ENCODE data around the gene CAMTA1. TPM values are rescaled to one million over a fixed set of nuclear protein-coding genes. Genes with fewer than 3 reads are reported as not detected.

The CAMTA1 gene
- total RNA-seq, 1 donor from 2014 or later: 63.8 TPM

DNA sequence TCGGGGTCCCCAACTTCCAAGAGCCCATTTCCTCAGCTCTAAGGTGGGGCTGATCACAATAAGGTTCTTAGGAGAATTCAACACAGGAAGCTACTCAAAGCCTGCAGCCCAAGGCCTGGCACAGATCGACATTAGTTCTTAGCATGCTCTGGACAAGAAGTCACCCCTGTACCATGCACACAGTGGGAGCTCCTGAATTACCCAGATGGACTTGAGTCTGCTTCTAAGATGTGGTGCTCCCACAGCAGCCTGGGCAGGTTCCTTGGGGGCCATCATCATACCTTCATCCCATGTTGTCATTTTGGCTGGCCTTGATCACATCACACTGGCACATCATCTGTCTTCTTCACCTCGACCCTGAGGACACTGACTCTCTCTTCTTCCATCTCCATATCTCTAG, 832.6 kb downstream of the CAMTA1 start:
- H3K4me1 Mint-ChIP-seq (ENCODE audit: low read depth): peaks cover 2% of the 10 kb centered on the region
- TF ChIP-seq, protein P1, sequence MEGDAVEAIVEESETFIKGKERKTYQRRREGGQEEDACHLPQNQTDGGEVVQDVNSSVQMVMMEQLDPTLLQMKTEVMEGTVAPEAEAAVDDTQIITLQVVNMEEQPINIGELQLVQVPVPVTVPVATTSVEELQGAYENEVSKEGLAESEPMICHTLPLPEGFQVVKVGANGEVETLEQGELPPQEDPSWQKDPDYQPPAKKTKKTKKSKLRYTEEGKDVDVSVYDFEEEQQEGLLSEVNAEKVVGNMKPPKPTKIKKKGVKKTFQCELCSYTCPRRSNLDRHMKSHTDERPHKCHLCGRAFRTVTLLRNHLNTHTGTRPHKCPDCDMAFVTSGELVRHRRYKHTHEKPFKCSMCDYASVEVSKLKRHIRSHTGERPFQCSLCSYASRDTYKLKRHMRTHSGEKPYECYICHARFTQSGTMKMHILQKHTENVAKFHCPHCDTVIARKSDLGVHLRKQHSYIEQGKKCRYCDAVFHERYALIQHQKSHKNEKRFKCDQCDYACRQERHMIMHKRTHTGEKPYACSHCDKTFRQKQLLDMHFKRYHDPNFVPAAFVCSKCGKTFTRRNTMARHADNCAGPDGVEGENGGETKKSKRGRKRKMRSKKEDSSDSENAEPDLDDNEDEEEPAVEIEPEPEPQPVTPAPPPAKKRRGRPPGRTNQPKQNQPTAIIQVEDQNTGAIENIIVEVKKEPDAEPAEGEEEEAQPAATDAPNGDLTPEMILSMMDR (IDR thresholded peaks at IDR 0.05): no peak
- no peak for DNase-seq (ENCODE audit: low spot score)
- no peaks in the 10 kb centered on the region for H3K36me3 Mint-ChIP-seq (ENCODE audit: low read depth)
- H3K27ac Mint-ChIP-seq (ENCODE audit: unreplicated experiment): no peak overlapping the region
- H3K4me3 Mint-ChIP-seq (ENCODE audit: unreplicated experiment): no peak overlapping the region
- no peaks in the 10 kb centered on the region for H3K9me3 Mint-ChIP-seq (ENCODE audit: low read depth)
- peaks cover 34% of the 10 kb centered on the region for H3K27me3 Mint-ChIP-seq (ENCODE audit: low read depth)

DNA sequence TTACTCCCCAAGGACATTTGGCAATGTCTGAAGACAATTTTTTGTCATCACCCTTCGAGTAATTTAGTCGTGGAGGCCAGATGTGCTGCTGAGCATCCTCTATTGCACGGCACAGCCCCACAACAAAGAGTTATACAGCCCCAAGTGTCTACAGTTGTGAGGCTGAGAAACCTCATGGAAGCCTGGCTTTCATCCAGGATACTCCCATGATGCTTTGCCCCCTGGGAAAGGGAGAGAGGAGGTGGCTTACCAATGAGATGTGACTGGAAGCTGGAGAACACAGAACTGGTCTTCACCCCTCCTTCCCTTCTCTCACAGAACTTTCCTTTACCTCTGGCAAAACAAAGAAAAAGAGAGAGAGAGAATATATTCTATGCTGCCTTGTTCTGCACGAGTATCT, 834.9 kb downstream of the CAMTA1 start:
- Mint-ChIP-seq H3K4me1 (ENCODE audit: low read depth) (peaks cover 2% of the 10 kb centered on the region), H3K4me3 (ENCODE audit: unreplicated experiment) (no peak overlapping the region), H3K27me3 (ENCODE audit: low read depth) (peaks cover 45% of the 10 kb centered on the region), H3K27ac (ENCODE audit: unreplicated experiment) (no peak overlapping the region), H3K9me3 (ENCODE audit: low read depth) (no peaks in the 10 kb centered on the region), H3K36me3 (ENCODE audit: low read depth) (no peaks in the 10 kb centered on the region)
- TF ChIP-seq, protein P1 (IDR thresholded peaks at IDR 0.05): no peak
- no peak for DNase-seq (ENCODE audit: low spot score)

DNA sequence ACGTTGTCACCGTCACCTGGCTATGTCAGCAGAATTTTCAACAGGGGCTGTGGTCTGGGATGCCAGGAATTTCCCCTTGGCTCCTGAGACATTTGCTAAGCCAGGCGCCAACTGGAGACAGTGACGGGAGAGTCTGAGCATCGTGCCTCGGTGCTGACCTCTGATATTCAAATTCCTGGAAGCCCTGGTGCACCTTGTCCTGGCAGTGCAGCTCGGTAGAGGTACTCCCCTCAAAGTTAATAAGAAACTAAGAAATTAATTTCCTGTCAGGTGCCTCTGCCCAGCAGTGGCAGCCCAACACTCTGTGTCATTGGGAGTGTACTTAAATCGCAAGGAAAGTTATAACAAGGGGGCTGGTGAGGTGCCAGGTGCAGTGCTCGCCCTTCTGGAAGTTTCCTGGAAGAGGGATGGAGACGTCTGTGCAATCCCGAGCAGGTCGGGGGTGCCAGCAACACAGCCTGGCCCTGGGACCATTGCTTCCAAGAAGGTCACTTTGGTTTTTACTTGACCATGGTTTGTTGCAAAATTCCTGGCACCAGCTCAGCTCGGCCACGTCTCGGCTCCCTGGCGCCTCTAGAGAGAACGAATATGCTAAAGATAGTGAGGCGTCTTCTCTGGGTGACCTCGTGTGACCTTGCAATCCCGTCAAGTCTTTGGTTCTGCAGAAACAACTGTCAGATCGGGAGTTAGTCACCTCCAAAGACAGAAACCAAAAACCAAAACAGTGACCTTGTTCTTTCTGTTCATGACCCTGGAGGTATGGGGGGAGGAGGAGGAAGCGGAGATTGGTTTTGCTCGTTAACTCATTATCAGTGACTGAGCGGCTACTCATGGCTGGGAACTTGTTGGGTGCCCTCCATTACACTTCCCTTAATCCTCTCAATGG, 836.3 kb downstream of the CAMTA1 start:
- peaks cover 50% of the 10 kb centered on the region for H3K27me3 Mint-ChIP-seq (ENCODE audit: low read depth)
- no peak overlapping the region for H3K27ac Mint-ChIP-seq (ENCODE audit: unreplicated experiment)
- no peaks in the 10 kb centered on the region for H3K36me3 Mint-ChIP-seq (ENCODE audit: low read depth)
- no peak for DNase-seq (ENCODE audit: low spot score)
- TF ChIP-seq, protein P1 (IDR thresholded peaks at IDR 0.05): no peak
- H3K4me1 Mint-ChIP-seq (ENCODE audit: low read depth): no peaks in the 10 kb centered on the region
- H3K9me3 Mint-ChIP-seq (ENCODE audit: low read depth): no peaks in the 10 kb centered on the region
- H3K4me3 Mint-ChIP-seq (ENCODE audit: unreplicated experiment): no peak overlapping the region

DNA sequence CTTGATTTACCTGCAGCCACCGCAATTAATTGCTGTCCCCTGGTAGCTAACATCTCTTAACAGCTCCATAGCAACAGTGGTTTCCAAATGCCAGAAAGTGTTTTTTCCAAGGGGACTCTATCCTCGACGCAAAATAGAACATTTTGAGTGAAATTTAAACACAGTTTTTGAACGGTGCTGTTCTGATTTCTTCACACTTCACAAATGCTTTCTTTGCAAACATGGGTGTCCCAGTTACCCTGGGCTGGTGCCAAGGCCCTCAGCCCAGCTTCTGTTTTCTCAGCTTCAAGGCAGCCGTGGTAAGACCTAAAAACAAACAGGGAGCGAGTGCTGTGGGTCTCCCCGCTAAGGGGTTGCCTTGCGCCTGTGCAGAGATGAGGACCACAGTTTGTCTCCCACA, 838.6 kb downstream of the CAMTA1 start:
- H3K4me1 Mint-ChIP-seq (ENCODE audit: low read depth): no peaks in the 10 kb centered on the region
- no peaks in the 10 kb centered on the region for H3K9me3 Mint-ChIP-seq (ENCODE audit: low read depth)
- DNase-seq (ENCODE audit: low spot score): no peak
- no peak overlapping the region for H3K27ac Mint-ChIP-seq (ENCODE audit: unreplicated experiment)
- H3K27me3 Mint-ChIP-seq (ENCODE audit: low read depth): peaks cover 61% of the 10 kb centered on the region
- TF ChIP-seq, protein P1 (IDR thresholded peaks at IDR 0.05): no peak
- no peak overlapping the region for H3K4me3 Mint-ChIP-seq (ENCODE audit: unreplicated experiment)
- no peaks in the 10 kb centered on the region for H3K36me3 Mint-ChIP-seq (ENCODE audit: low read depth)

DNA sequence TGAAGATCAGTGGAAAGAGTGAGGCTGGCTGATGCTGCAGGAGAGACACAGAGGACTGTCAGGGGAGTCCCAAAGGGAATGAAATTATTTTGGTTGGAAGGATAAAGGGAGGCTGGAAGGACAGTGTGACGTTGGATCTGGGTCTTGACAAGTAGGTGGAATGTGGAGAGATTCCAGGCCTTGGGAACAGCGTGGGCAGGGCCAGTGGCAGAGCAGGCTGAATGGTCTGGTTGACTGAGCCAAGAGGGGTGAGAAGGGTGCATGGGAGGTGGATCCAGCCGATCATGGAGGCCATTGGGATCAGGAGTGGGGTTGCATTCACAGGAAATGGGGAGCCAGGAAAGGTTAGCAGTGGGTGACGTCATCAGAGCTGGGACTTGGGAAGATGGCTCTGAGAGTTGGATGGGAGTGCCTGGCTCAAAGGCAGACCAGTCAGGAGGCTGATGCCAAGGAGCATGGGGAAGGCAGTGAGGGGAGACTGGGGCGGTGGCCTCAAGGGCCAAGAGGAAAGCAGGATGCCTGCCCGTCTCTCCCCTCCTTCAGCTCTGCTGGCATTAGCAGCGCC, 839.6 kb downstream of the CAMTA1 start:
- TF ChIP-seq, protein P1 (IDR thresholded peaks at IDR 0.05): no peak
- Mint-ChIP-seq H3K27ac (ENCODE audit: unreplicated experiment) (no peak overlapping the region), H3K36me3 (ENCODE audit: low read depth) (no peaks in the 10 kb centered on the region), H3K4me3 (ENCODE audit: unreplicated experiment) (no peak overlapping the region), H3K27me3 (ENCODE audit: low read depth) (peaks cover 69% of the 10 kb centered on the region), H3K9me3 (ENCODE audit: low read depth) (no peaks in the 10 kb centered on the region), H3K4me1 (ENCODE audit: low read depth) (no peaks in the 10 kb centered on the region)
- DNase-seq (ENCODE audit: low spot score): no peak
